Spleen (tissue), 11 donors: ENCODE measurements around the gene LRCH1. TPM values are rescaled to one million over a fixed set of nuclear protein-coding genes. Genes with fewer than 3 reads are reported as not detected.

Source experiments
- DNase-seq: peaks from one replicate; pipeline ENCODE4 v3.0.0-alpha.2; 2020
- H3K27ac ChIP-seq, 8 donors: fragments of 200-600 bp; sonication (generic) in 7 of 8; 1 replicate in 4 of 8; 2 replicates in 4 of 8; pipeline versions ENCODE4 v1.5.0 to v1.8.0; 2016 to 2021; ENCODE audit warnings: inconsistent platforms in 4 of 8, mild to moderate bottlenecking in 4 of 8, moderate library complexity in 1 of 8
- H3K27me3 ChIP-seq, 7 donors: fragments of 200-600 bp; sonication (generic) in 6 of 7; replicated peaks in 1 of 7; 1 replicate in 4 of 7; 2 replicates in 3 of 7; pipeline versions ENCODE4 v1.5.0 to v1.8.0; 2016 to 2021; ENCODE audit warnings: inconsistent platforms in 3 of 7, mild to moderate bottlenecking in 1 of 7
- H3K36me3 ChIP-seq, 6 donors: fragments of 200-600 bp; sonication (generic) in 5 of 6; 1 replicate in 4 of 6; 2 replicates in 2 of 6; pipeline versions ENCODE4 v1.5.0 to v1.8.0; 2016 to 2021; ENCODE audit warnings: inconsistent platforms in 2 of 6
- H3K4me1 ChIP-seq, 6 donors: fragments of 200-600 bp; sonication (generic) in 5 of 6; 1 replicate in 3 of 6; 2 replicates in 3 of 6; pipeline versions ENCODE4 v1.5.0 to v1.8.0; 2016 to 2021; ENCODE audit warnings: inconsistent platforms in 3 of 6
- H3K4me3 ChIP-seq, 8 donors: fragments of 200-600 bp; sonication (generic) in 7 of 8; 1 replicate in 4 of 8; 2 replicates in 4 of 8; pipeline versions ENCODE4 v1.5.0 to v1.8.0; 2016 to 2021; ENCODE audit warnings: inconsistent platforms in 4 of 8, mild to moderate bottlenecking in 4 of 8, moderate library complexity in 2 of 8
- H3K9me3 ChIP-seq, 8 donors: fragments of 200-600 bp; sonication (generic) in 7 of 8; 1 replicate in 4 of 8; 2 replicates in 4 of 8; pipeline versions ENCODE4 v1.5.0 to v1.8.0; 2016 to 2021; ENCODE audit warnings: inconsistent platforms in 4 of 8
- CTCF ChIP-seq, 11 experiments: fragments of 200-600 bp in 7 of 11; fragments of 450-650 bp in 4 of 11; sonication (generic) in 4 of 11; IDR thresholded peaks in 8 of 11; conservative IDR thresholded peaks in 3 of 11; 1 replicate in 7 of 11; 2 replicates in 4 of 11; pipeline versions ENCODE4 v1.4.0 to v1.8.0; 2016 to 2021; ENCODE audit warnings: antibody characterized with exemption in 11 of 11, inconsistent platforms in 4 of 11, mild to moderate bottlenecking in 1 of 11
- POLR2A ChIP-seq, 3 donors: fragments of 450-650 bp; IDR thresholded peaks; one replicate each; pipeline ENCODE4 v1.5.1; 2017; ENCODE audit warnings: antibody characterized with exemption in 3 of 3, mild to moderate bottlenecking in 1 of 3
- POLR2AphosphoS5 ChIP-seq, 3 donors: sonication (generic); formaldehyde crosslinking; IDR thresholded peaks; one replicate each; pipeline ENCODE4 v1.5.1; 2017; ENCODE audit warnings: antibody characterized with exemption in 3 of 3
- WGBS, 5 donors: extraction: QIAGEN DNeasy Blood & Tissue Kit in 3 of 5; methylation state at CpG; one replicate each; pipeline versions ENCODE4 v1.1.5 to v1.1.7; 2013 to 2018; 5-methylcytosine and 5-hydroxymethylcytosine counted together
- intact Hi-C: fragments of 100-400 bp; cut with DNase I; formaldehyde crosslinking; loops from one replicate; pipeline ENCODE4 v1.15.0; 2023; ENCODE audit warnings: low total_unique reads
- polyA plus RNA-seq, 3 donors: library from polyadenylated mRNA; stranded (reverse); fragments of 200-250 nt; gene quantifications; one replicate each; pipeline ENCODE4 v1.2.1, GENCODE V29; 2013
- total RNA-seq, 7 donors: library from RNA; depleted of rRNA in 3 of 7; stranded (reverse); fragments of >200 nt in 3 of 7; fragmentation: NEBNext Ultra II Directional in 4 of 7; extraction: Animal tissue kit (Norgen Biotek cat#: 25700) in 4 of 7; gene quantifications; one replicate each; pipeline versions ENCODE4 v1.1.0 to v1.2.1, GENCODE V29; 2016 to 2021
- donor health status: healthy with polysubstance abuse.
- donor health status: DM: no; HTN: no; CAD: no; lungs with moderate emphysema.
- donor health status: DM: no; HTN: no; CAD: no.
- donor health status: Bipolar disorder and iron deficiency.
- donor health status: healthy.
- donor health status: DM: no; HTN: no; CAD: no.
- donor health status: DM: yes; HTN: yes; CAD: no.

LRCH1 gene
- total and polyA plus RNA-seq, 10 donors, result 7.4 to 41.6 (median 34.6) TPM

GRCh38 chr13:46679369-46680120 lies 126.6 kb downstream of the LRCH1 start:
- Histone ChIP-seq H3K4me1 (peaks cover 26 to 86% (median 54%) of the 10 kb centered on the region in 6 donors), H3K27ac (peak overlapping the region; percentile 71 to 89 (median 82)), H3K27me3 (no peaks in the 10 kb centered on the region), H3K36me3 (peaks cover 0 to 14% (median 0%) of the 10 kb centered on the region in 6 donors), H3K4me3 (peak overlapping the region in 4 of 8 donors; percentile 14 to 54 (median 27)), H3K9me3 (no peaks in the 10 kb centered on the region)
- intact Hi-C loops, result loop anchor here (10.0 kb wide), 1 partner anchor 125 kb away; the partner anchor contains the start of gene LRCH1
- peak; percentile 84 for DNase-seq
- WGBS, 5 donors, result 7 to 15% (median 12%) methylated on average over 12 of the region's 12 CpGs
- TF ChIP-seq POLR2AphosphoS5 (IDR thresholded peaks at IDR 0.05) (peak in 2 of 3 donors; percentile 17 to 60), CTCF (IDR thresholded peaks at IDR 0.05 in 8 of 11, conservative IDR thresholded peaks at IDR 0.05 in 3 of 11) (peak in 4 of 11 experiments; percentile 10 to 21 (median 20)), POLR2A (IDR thresholded peaks at IDR 0.05) (no peak)

- WGBS, 5 donors, result 89 to 96% (median 93%) methylated on average over 3 of the region's 3 CpGs
- intact Hi-C loops, result loop anchor here (10.0 kb wide), 1 partner anchor 127 kb away; the partner anchor contains the start of gene LRCH1
- Histone ChIP-seq H3K36me3 (peaks cover 0 to 23% (median 0%) of the 10 kb centered on the region in 6 donors), H3K27ac (no peak overlapping the region), H3K4me3 (no peak overlapping the region), H3K27me3 (no peaks in the 10 kb centered on the region), H3K4me1 (peaks cover 20 to 82% (median 52%) of the 10 kb centered on the region in 6 donors), H3K9me3 (no peaks in the 10 kb centered on the region)
- DNase-seq, result no peak
- TF ChIP-seq CTCF (IDR thresholded peaks at IDR 0.05 in 8 of 11, conservative IDR thresholded peaks at IDR 0.05 in 3 of 11) (no peak), POLR2A (IDR thresholded peaks at IDR 0.05) (no peak), POLR2AphosphoS5 (IDR thresholded peaks at IDR 0.05) (no peak)
Observed at GRCh38 chr13:46682015-46682414, 129.0 kb downstream of the LRCH1 start.

- Histone ChIP-seq H3K4me1 (peaks cover 20 to 81% (median 55%) of the 10 kb centered on the region in 6 donors), H3K36me3 (peaks cover 0 to 25% (median 0%) of the 10 kb centered on the region in 6 donors), H3K4me3 (no peak overlapping the region), H3K27ac (peak overlapping the region in 1 of 8 donors; percentile 7), H3K9me3 (no peaks in the 10 kb centered on the region), H3K27me3 (no peaks in the 10 kb centered on the region)
- intact Hi-C loops, result loop anchor here (10.0 kb wide), 1 partner anchor 128 kb away; the partner anchor contains the start of gene LRCH1
- 90 to 100% (median 100%) methylated on average over 1 of the region's 1 CpG for WGBS, 5 donors
- TF ChIP-seq POLR2A (IDR thresholded peaks at IDR 0.05) (no peak), CTCF (IDR thresholded peaks at IDR 0.05 in 8 of 11, conservative IDR thresholded peaks at IDR 0.05 in 3 of 11) (no peak), POLR2AphosphoS5 (IDR thresholded peaks at IDR 0.05) (no peak)
- no peak for DNase-seq
Observed at GRCh38 chr13:46682707-46683106, 129.7 kb downstream of the LRCH1 start.
